HG03039 (cell line): ENCODE measurements around the gene RINT1.
"Not testable (repeated sequence)": the region's sequence is repeated elsewhere in the genome, so short reads cannot be mapped to it uniquely, and the experiment has no call there.

ENCODE experiments used
- ATAC-seq: cut with Tn5 transposase; IDR thresholded peaks from one replicate; pipeline ENCODE4 v1.9.1; 2021; ENCODE audit warnings: mild to moderate bottlenecking, moderate library complexity; ENCODE audit not compliant: unreplicated experiment

RINT1 gene

DNA sequence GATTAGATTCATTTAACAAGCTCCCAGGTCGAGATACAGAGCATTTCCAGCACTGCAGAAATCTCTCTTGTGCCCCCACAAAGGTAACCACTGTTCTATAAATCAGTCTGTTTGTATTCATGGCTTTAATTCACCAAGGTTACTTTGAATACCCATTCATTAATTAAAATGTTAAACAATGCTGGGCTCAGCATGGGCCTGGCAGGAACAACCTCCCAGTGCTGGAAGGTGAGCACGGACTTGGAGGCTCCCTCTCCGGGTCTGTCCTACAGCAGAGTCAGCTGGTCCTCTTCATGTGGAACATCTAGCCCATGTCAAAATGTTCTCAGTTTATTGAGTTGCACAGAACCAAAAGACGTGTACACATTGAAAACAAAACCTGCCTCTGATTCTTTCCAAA is 64.9 kb downstream of the RINT1 start:
- no peak for ATAC-seq

DNA sequence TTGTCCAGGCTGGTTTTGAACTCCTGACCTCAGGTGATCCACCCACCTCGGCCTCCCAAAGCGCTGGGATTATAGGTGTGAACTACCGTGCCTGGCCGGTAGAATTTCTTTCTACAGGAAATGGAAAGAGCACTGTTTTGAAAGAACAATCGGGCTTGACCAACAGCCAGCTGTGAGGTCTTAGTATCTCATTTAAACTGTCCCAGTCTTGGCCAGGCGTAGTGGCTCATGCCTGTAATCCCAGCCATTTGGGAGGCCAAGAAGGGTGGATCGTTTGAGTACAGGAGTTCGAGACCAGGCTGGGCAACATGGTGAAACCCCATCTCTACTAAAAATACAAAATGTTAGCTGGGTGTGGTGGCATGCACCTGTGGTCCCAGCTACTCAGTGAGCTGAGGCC is 67.1 kb downstream of the RINT1 start:
- ATAC-seq, result not testable (repeated sequence)

- ATAC-seq, result no peak
Observed at GRCh38 chr7:105599551-105599950, 67.5 kb downstream of the RINT1 start.

- no peak for ATAC-seq
Observed at GRCh38 chr7:105600720-105601550, 68.9 kb downstream of the RINT1 start.

GRCh38 chr7:105602325-105603305 is 70.6 kb downstream of the RINT1 start:
- no peak for ATAC-seq

DNA sequence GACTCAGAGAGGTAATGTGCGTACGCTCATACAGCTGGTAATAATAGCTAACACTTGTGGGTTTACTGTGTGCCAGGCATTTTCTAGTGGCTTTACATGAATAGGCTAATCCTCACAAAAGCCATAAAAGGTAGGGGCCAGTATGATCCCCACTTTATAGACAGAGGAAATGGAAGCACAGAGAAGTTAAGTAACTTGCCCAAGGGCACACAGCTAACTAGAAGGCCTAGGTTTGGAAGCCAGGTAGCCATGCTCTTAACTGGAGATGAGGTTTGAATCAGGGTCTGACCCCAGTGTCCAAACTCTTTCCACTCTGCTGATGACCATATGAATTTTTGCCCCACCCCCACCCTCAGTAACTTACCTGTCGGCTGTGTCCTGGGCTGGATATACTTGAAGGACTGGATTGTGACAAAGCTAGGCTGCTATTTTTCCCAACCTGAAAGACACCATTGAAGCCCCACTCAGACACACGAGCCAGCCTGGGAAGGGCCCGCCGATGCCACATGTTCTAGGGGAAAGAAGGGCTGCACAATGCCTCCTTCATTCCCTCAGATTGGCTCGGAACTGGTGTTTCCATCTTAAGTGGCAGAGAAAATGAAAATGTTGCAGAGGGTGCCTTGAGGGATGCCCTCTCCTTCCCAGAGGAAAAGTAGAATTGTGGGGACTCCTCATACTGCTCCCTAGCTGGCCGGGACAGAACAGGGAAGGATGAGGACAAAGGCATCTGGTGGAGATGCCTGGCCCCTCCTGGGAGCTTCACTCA is 78.3 kb downstream of the RINT1 start:
- no peak for ATAC-seq

GRCh38 chr7:105611856-105612775 is 80.1 kb downstream of the RINT1 start:
- no peak for ATAC-seq

DNA sequence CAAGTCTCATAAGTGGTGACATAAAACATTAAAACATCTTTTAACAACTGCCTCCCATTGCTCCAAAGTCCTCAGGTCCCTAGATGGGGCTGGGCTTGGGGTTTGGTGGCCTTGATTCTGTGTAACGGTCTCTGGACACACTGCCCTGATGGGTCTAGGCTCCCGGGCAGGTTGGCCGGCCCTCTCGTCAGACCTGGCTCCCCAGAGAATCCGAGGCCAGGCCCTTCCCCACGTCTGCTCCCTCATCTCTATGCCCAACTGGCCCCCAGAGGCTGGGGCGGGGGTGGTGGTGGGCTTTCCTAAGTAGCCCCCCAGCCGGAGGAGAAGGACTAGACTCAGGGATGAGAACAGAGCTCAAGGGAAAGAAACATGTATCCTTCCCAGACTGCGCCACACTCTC is 80.8 kb downstream of the RINT1 start:
- ATAC-seq, result no peak

DNA sequence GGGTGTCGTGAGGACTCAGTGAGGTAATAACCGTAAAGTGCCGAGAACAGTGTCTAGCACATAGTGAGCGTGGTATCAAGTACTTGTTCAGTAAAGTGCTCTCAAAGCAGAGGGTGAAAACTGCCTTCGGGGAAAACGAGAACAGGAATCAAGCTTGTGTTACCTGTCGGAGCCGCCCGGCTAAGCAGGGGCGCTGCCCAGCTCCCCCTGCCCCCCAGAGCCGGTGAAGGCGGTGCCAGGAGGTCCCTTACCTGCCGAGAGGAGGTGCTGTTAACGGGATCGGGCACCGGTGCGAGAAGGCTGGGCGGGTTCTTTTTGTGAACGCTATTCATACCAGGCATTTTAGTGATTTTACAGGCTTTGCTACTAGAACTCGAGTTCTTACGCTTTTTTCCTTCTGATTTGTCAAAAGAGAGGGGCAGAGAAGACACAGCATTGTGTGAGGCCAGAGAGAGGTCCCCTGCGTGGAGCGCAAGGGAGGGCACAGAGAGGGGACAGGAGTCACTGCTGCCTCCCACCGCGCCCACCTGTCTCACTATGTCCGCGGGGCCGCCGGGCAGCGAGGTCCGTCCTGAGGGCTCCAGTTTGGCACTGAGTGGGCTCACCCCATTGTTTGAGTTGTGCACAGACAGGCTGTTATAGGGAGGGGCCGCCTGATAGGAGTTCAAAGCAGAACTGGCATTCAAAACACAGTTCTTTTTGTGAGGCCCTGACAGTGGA is 81.8 kb downstream of the RINT1 start:
- no peak for ATAC-seq

DNA sequence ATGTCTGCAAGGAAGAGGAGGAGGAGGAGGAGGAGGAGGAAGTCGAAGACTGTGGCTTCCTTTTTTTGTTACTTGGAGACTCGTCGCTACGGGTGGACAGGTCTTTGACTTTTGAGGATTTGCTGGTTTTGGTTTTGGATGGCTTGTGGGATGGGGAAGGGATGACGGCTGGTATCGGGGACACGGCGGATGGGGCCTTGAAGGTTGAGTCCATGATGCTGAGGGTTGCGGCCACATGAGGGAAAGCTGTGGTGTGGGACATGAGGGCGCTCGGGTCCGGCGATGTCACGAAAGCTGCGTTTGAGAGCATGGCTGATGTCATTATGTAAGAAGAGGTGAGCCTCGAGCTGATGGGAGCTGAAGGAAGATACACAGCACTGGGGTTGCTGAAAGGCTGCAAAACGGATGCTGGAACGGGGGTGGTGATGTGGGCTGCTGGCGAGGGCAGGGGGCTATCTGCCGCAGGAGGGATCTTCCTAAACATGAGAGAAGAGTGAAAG is 82.4 kb downstream of the RINT1 start:
- no peak for ATAC-seq
